OCI-LY1 (cell line): Measurements from ENCODE around the gene COL6A2.

Experiments used
- H2AFZ ChIP-seq: fragments of 200-600 bp; sonication (generic), shearing (Covaris generic); 2 replicates; pipeline ENCODE4 v1.6.0; 2014; ENCODE audit warnings: antibody characterized with exemption, mild to moderate bottlenecking, low read length
- H3F3A ChIP-seq: fragments of 200-600 bp; sonication (generic), shearing (Covaris generic); 2 replicates; pipeline ENCODE4 v1.6.0; 2014; ENCODE audit warnings: mild to moderate bottlenecking, antibody characterized with exemption, low read length, moderate library complexity; ENCODE audit not compliant: insufficient read depth
- H3K27ac ChIP-seq: fragments of 200-600 bp; sonication (generic); 2 replicates; pipeline ENCODE4 v1.5.1; 2014; ENCODE audit warnings: low read length, mixed run types, mild to moderate bottlenecking, low read depth; ENCODE audit not compliant: poor library complexity, severe bottlenecking
- H3K27me3 ChIP-seq: fragments of 200-600 bp; sonication (generic); 2 replicates; pipeline ENCODE4 v1.6.0; 2014; ENCODE audit warnings: antibody characterized with exemption, mild to moderate bottlenecking, low read length, moderate library complexity; ENCODE audit not compliant: insufficient read depth
- H3K36me3 ChIP-seq: fragments of 200-600 bp; sonication (generic); 2 replicates; pipeline ENCODE4 v1.6.1; 2014; ENCODE audit warnings: mild to moderate bottlenecking, antibody characterized with exemption, low read length, moderate library complexity, mixed read lengths; ENCODE audit not compliant: insufficient read depth
- H3K4me1 ChIP-seq: fragments of 200-600 bp; sonication (generic); 2 replicates; pipeline ENCODE4 v1.5.1; 2014; ENCODE audit warnings: mild to moderate bottlenecking, low read length, moderate library complexity; ENCODE audit not compliant: insufficient read depth, severe bottlenecking
- H3K4me2 ChIP-seq: fragments of 200-600 bp; sonication (generic), shearing (Covaris generic); 2 replicates; pipeline ENCODE4 v1.6.1; 2014; ENCODE audit warnings: low read length
- H3K4me3 ChIP-seq: fragments of 200-600 bp; sonication (generic); 2 replicates; pipeline ENCODE4 v1.5.1; 2014; ENCODE audit warnings: low read length, low read depth, mild to moderate bottlenecking, mixed read lengths; ENCODE audit not compliant: poor library complexity, severe bottlenecking
- H3K79me2 ChIP-seq: fragments of 200-600 bp; shearing (Covaris generic); 2 replicates; pipeline ENCODE4 v1.6.1; 2016; ENCODE audit warnings: mixed run types, low read length, mixed read lengths; ENCODE audit not compliant: insufficient read depth
- H3K9ac ChIP-seq: fragments of 200-600 bp; sonication (generic), shearing (Covaris generic); 2 replicates; pipeline ENCODE4 v1.6.1; 2014; ENCODE audit warnings: mild to moderate bottlenecking, low read length, mixed read lengths
- H3K9me2 ChIP-seq: fragments of 200-600 bp; sonication (generic), shearing (Covaris generic); 2 replicates; pipeline ENCODE4 v1.6.1; 2014; ENCODE audit warnings: low read depth, mild to moderate bottlenecking, low read length, mixed read lengths
- H3K9me3 ChIP-seq: fragments of 200-600 bp; shearing (Covaris generic); 2 replicates; pipeline ENCODE4 v1.6.1; 2014; ENCODE audit warnings: low read length, mixed read lengths
- H4K20me1 ChIP-seq: fragments of 200-600 bp; sonication (generic), shearing (Covaris generic); 2 replicates; pipeline ENCODE4 v1.6.0; 2016; ENCODE audit warnings: mild to moderate bottlenecking, low read length; ENCODE audit not compliant: insufficient read depth
- CTCF ChIP-seq: fragments of 200-600 bp; sonication (generic), shearing (Covaris generic); IDR thresholded peaks from 2 replicates; pipeline ENCODE4 v1.5.1; 2017; ENCODE audit warnings: mild to moderate bottlenecking, antibody characterized with exemption, low read length, moderate library complexity, mixed read lengths
- EZH2 ChIP-seq: fragments of 200-600 bp; sonication (generic), shearing (Covaris generic); IDR thresholded peaks from 2 replicates; pipeline ENCODE4 v1.8.0; 2017; ENCODE audit warnings: borderline replicate concordance, mixed run types, mild to moderate bottlenecking, antibody characterized with exemption, low read length, moderate library complexity, mixed read lengths

COL6A2 gene

GRCh38 chr21:46092811-46093667 lies 4.9 kb upstream of the COL6A2 start:
- H3K9me2 ChIP-seq = no peaks in the 10 kb centered on the region
- no peaks in the 10 kb centered on the region for H3K79me2 ChIP-seq
- H4K20me1 ChIP-seq = no peaks in the 10 kb centered on the region
- no peak overlapping the region for H3K4me3 ChIP-seq
- no peak overlapping the region for H3K4me2 ChIP-seq
- H3K27me3 ChIP-seq = 0 out of 2 replicates have a peak, but pooled peaks cover 3% of the 10 kb centered on the region
- H3K4me1 ChIP-seq = no peaks in the 10 kb centered on the region
- H3K36me3 ChIP-seq = no peaks in the 10 kb centered on the region
- no peak overlapping the region for H3K9ac ChIP-seq
- H3K9me3 ChIP-seq = no peaks in the 10 kb centered on the region
- no peak overlapping the region for H2AFZ ChIP-seq
- H3K27ac ChIP-seq = no peak overlapping the region
- TF ChIP-seq EZH2 (no peak), CTCF (no peak)
- H3F3A ChIP-seq = no peaks in the 10 kb centered on the region

- Histone ChIP-seq H3K79me2 (no peaks in the 10 kb centered on the region), H3K9me3 (no peaks in the 10 kb centered on the region), H2AFZ (no peak overlapping the region), H3K9ac (no peak overlapping the region), H3F3A (no peaks in the 10 kb centered on the region), H3K4me3 (no peak overlapping the region), H3K27ac (no peak overlapping the region), H3K9me2 (no peaks in the 10 kb centered on the region), H3K4me2 (no peak overlapping the region), H3K4me1 (no peaks in the 10 kb centered on the region), H3K27me3 (0 out of 2 replicates have a peak, but pooled peaks cover 3% of the 10 kb centered on the region), H4K20me1 (no peaks in the 10 kb centered on the region), H3K36me3 (no peaks in the 10 kb centered on the region)
- no peak for TF ChIP-seq CTCF
- no peak for TF ChIP-seq EZH2
Measured at GRCh38 chr21:46093668-46094400, 4.1 kb upstream of the COL6A2 start.

GRCh38 chr21:46094401-46095082 lies 3.4 kb upstream of the COL6A2 start:
- Histone ChIP-seq H4K20me1 (no peaks in the 10 kb centered on the region), H3K36me3 (no peaks in the 10 kb centered on the region), H3K9ac (no peak overlapping the region), H3K4me2 (no peak overlapping the region), H2AFZ (no peak overlapping the region), H3K4me1 (no peaks in the 10 kb centered on the region), H3K79me2 (no peaks in the 10 kb centered on the region), H3F3A (no peaks in the 10 kb centered on the region), H3K27ac (no peak overlapping the region), H3K27me3 (0 out of 2 replicates have a peak, but pooled peaks cover 3% of the 10 kb centered on the region), H3K9me3 (no peaks in the 10 kb centered on the region), H3K4me3 (no peak overlapping the region), H3K9me2 (no peaks in the 10 kb centered on the region)
- no peak for TF ChIP-seq CTCF
- no peak for TF ChIP-seq EZH2
